ENCODE measurements around the gene LARP1.
"Not testable (repeated sequence)": the region's sequence is repeated elsewhere in the genome, so short reads cannot be mapped to it uniquely, and the experiment has no call there.

The LARP1 gene

GRCh38 chr5:154735362-154735761 lies 19.8 kb upstream of the LARP1 start:
- not testable (repeated sequence) for DNase-seq

- DNase-seq, result not testable (repeated sequence)
These were observed 18.8 kb upstream of the LARP1 start for GRCh38 chr5:154736372-154736771.

GRCh38 chr5:154737667-154738320 lies 17.4 kb upstream of the LARP1 start:
- no peak for DNase-seq

- no peak for DNase-seq
These were observed 14.7 kb upstream of the LARP1 start for GRCh38 chr5:154740483-154740882.

- DNase-seq, result no peak
These were observed 14.2 kb upstream of the LARP1 start for GRCh38 chr5:154740957-154741356.

- no peak for DNase-seq
These were observed 13.8 kb upstream of the LARP1 start for GRCh38 chr5:154741415-154741814.

- DNase-seq, result no peak
These were observed 11.4 kb upstream of the LARP1 start for GRCh38 chr5:154743812-154744211.

- DNase-seq, result no peak
These were observed 9.8 kb upstream of the LARP1 start for GRCh38 chr5:154745349-154745748.

GRCh38 chr5:154749491-154749890 lies 5.7 kb upstream of the LARP1 start:
- no peak for DNase-seq

- not testable (repeated sequence) for DNase-seq
These were observed 4.5 kb upstream of the LARP1 start for GRCh38 chr5:154750641-154751040.

GRCh38 chr5:154751854-154752253 lies 3.3 kb upstream of the LARP1 start:
- no peak for DNase-seq

GRCh38 chr5:154753792-154754191 lies 1.4 kb upstream of the LARP1 start:
- no peak for DNase-seq

- peak; percentile 93 for DNase-seq
These were observed 467 bp upstream of the LARP1 start for GRCh38 chr5:154754460-154755360.

GRCh38 chr5:154756009-154756867 lies 1.1 kb downstream of the LARP1 start:
- no peak for DNase-seq

GRCh38 chr5:154756868-154757813 lies 2.0 kb downstream of the LARP1 start:
- DNase-seq, result no peak

GRCh38 chr5:154757814-154758406 lies 2.7 kb downstream of the LARP1 start:
- no peak for DNase-seq

- DNase-seq, result no peak
These were observed 3.3 kb downstream of the LARP1 start for GRCh38 chr5:154758493-154758892.

GRCh38 chr5:154758977-154759376 lies 3.8 kb downstream of the LARP1 start:
- DNase-seq, result no peak

- not testable (repeated sequence) for DNase-seq
These were observed 4.7 kb downstream of the LARP1 start for GRCh38 chr5:154759868-154760267.

GRCh38 chr5:154761046-154761736 lies 6.0 kb downstream of the LARP1 start:
- DNase-seq, result no peak

- DNase-seq, result no peak
These were observed 7.1 kb downstream of the LARP1 start for GRCh38 chr5:154762261-154762660.

Data from SHP77 treated with DMSO at 0.1 percent for 48 hours (cell line).